GM12872 (cell line): Measurements from ENCODE around the gene DDX39A.

Experiments used
- TF ChIP-seq, protein P1 (sequence below): IDR thresholded peaks from 3 replicates; pipeline ENCODE4 v1.5.1; 2011; ENCODE audit warnings: low read depth, mild to moderate bottlenecking, low read length, moderate library complexity; ENCODE audit not compliant: insufficient read depth

The DDX39A gene

DNA sequence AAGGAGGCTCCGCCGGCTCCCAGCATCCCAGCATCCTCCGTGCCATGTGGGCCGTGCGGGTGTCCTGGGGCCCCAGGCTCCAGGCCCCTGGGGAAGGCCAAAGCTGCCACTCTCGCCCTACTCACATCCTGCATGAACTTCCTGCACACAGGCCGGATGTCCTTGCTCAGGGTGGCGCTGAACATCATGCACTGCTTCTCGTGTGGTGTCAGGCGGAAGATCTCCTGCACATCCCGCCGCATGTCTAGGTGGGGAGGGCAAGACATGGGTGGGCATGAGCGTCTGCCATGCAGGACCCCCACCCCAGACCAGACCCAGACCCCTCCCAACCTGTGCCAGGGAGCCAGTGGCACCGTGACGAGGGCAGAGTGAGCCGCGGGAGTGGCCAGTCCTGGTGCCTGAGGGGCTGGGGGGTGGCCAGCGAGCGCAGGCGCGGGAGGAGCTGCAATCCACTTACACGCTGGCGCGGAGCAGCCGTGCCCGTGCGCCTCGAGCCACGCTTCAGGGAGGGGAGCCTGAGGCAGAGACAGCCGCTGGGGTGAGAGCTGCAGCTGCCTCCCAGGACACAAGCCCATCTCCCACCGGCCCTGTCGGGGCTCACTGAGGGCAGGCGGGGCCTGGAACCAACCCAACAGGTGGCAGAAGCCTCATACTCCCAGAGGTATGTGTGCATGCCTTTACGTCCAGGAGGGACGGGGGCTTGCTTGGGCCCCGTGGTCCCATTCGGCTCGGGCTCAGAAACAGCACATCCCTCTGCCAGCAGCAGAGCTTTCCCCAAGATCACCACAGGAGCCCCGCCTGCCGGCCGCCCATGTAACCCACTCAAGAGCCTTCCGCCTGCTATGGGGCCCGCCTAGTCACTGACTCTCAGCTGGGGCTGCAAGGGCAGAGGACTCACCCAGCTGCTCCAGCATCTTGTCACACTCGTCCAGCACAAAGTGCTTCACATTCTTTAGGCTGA lies 8.8 kb downstream of the DDX39A start:
- TF ChIP-seq, protein P1, sequence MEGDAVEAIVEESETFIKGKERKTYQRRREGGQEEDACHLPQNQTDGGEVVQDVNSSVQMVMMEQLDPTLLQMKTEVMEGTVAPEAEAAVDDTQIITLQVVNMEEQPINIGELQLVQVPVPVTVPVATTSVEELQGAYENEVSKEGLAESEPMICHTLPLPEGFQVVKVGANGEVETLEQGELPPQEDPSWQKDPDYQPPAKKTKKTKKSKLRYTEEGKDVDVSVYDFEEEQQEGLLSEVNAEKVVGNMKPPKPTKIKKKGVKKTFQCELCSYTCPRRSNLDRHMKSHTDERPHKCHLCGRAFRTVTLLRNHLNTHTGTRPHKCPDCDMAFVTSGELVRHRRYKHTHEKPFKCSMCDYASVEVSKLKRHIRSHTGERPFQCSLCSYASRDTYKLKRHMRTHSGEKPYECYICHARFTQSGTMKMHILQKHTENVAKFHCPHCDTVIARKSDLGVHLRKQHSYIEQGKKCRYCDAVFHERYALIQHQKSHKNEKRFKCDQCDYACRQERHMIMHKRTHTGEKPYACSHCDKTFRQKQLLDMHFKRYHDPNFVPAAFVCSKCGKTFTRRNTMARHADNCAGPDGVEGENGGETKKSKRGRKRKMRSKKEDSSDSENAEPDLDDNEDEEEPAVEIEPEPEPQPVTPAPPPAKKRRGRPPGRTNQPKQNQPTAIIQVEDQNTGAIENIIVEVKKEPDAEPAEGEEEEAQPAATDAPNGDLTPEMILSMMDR = no peak

DNA sequence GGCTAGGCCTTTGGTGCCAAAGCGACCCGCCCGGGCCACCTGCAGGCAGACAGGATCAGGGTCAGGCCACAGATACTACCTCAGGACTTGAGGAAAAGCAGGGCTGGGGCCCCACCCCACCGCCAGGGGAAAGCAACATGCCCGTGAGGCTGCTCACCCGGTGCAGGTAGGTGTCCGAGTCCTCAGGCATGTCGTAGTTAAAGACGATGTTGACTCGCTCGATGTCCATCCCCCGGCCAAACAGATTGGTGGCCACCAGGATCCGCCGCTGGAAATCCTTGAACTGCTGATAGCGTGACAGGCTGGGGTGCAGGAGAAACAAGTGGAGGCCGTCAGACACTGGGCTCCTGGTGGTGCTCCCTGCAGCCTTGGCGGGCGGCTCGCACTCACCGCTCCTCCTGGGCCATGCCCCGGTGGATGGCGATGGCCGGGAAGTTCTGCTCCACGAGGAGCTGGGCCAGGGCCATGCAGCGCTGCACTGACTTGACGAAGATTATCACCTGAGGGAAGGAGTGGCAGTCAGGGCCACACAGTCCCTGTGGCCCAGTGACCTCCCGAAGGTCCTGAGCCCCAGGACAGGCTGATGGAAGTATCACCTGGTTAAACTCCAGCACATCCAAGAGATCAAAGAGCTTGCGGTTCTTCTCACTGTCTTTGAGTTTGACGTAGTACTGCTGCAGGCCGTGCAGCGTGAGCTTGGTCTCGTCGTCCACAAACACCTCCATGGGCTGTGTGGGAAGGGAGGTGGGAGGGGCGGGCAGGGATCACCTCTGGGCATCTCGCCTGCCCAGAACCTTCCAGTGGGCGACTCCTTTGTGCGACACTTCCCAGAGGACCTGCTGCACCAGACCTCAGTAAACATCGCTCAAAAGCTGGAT lies 9.8 kb downstream of the DDX39A start:
- TF ChIP-seq, protein P1 = no peak

DNA sequence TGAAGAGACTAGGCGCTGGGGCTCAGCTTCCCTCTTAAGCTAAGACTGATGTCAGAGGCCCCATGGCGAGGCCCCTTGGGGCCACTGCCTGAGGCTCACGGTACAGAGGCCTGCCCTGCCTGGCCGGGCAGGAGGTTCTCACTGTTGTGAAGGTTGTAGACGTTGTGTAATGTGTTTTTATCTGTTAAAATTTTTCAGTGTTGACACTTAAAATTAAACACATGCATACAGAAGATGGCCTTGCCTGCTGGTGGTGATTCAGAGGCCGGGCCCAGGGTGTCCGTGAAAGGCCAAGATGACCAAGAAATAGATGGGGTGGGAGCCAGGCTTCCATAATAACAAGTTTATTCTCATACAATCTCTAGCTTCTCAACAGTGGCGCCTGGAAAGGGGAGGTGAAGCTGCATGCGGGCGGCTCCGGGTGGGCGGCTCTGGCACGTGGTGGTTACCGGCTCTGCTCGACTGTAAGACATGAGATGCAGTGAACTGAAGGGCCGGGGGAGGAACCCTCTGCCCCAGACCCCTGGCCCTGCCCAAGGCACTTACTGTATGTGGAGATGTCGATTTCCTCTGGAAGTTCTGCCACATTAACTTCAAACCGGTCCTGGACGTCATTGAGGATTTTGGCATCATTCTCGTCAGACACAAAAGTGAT lies 10.5 kb downstream of the DDX39A start:
- TF ChIP-seq, protein P1 = no peak

DNA sequence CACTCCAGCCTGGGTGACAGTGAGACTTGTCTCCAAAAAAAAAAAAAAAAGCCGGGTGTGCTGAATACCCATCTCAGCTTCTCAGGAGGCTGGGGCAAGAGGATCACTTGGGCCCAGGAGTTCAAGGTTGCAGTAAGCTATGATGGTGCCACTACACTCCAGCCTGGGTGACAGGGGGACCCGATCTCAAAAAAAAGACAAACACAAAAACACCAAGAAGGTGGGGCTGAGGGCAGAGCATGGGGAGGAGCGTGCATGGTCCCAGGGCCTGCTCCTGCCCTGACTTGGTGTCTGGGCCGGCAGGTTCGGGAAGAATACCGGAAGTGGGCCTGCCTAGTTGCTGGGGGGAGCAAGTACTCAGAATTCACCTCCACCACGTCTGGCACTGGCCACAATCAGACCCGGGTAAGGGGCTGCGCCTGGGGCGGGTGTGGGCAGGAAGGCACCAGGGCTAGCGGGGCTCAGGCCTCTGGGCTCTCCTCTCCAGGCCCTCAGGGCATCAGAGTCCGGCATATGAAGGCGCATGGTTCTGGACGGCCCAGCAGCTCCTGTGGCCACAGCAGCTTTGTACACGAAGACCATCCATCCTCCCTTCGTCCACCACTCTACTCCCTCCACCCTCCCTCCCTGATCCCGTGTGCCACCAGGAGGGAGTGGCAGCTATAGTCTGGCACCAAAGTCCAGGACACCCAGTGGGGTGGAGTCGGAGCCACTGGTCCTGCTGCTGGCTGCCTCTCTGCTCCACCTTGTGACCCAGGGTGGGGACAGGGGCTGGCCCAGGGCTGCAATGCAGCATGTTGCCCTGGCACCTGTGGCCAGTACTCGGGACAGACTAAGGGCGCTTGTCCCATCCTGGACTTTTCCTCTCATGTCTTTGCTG lies 11.3 kb downstream of the DDX39A start:
- TF ChIP-seq, protein P1 = no peak

DNA sequence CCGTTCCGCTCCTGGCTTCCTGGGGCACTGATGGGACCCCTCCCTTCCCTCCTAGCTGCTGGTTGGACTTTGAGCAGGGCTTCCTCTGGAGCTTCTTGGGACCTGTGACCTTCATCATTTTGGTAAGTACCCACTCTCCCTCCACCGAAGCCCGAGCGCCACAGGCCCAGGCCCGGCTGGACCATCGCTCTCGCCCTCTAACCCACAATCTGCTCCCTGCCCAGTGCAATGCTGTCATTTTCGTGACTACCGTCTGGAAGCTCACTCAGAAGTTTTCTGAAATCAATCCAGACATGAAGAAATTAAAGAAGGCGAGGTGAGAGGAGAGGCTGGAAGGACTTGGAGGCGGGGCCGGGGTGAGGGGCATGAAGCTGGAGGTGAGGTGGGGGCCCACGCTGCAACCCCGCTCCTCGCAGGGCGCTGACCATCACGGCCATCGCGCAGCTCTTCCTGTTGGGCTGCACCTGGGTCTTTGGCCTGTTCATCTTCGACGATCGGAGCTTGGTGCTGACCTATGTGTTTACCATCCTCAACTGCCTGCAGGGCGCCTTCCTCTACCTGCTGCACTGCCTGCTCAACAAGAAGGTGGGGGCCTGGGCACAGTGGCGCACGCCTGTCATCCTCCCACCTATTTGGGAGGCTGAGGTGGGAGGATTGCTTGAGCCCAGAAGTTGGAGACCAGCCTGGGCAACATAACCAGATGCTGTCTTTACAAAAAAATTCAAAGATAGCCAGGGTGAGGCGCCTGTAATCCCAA lies 12.3 kb downstream of the DDX39A start:
- TF ChIP-seq, protein P1 = no peak
